K562 (cell line): Measurements from ENCODE around the gene BTRC. TPM values are rescaled to one million over a fixed set of nuclear protein-coding genes. Genes with fewer than 3 reads are reported as not detected.
A peak's percentile ranks its signal among the peaks of the same experiment; 100 is the strongest.

Experiments used
- ATAC-seq: fragments of 200-7000 bp; cut with Tn5 transposase; 3 replicates; pipeline ENCODE4 v1.9.1; 2020; ENCODE audit warnings: moderate library complexity
- BruUV-seq: library from RNA; stranded (reverse); fragments of 400-500 nt; replicated peaks from 2 replicates; lab custom pipeline; 2021; lab: Mats Ljungman, UMichigan
- CTCF ChIA-PET: fragments of 300-600 bp; formaldehyde crosslinking; extraction: SDS; loops from one replicate; lab custom pipeline; 2021; ENCODE audit warnings: low intra/inter-chr PET ratio; lab: Yijun Ruan, JAX
- POLR2A ChIA-PET: fragments of 300-600, 350-650 bp; sonication (Branson Sonifier 250); formaldehyde crosslinking; extraction: SDS; loops from one replicate; lab custom pipeline; 2021; ENCODE audit warnings: antibody characterized with exemption, inconsistent platforms; lab: Yijun Ruan, JAX
- DNase-seq, 4 experiments: peaks; one replicate each; pipeline versions ENCODE4 v3.0.0 to v3.0.0-alpha.2; 2011 to 2018; ENCODE audit warnings: low spot score in 3 of 4, mixed read lengths in 3 of 4; ENCODE audit errors: extremely low read depth in 1 of 4
- FAIRE-seq: peaks from 2 replicates; lab custom pipeline; 2011; peaks lifted over from hg19 to GRCh38; lab: Jason Lieb, UNC
- H2AFZ ChIP-seq: 2 replicates; pipeline ENCODE4 v1.6.0; 2011; ENCODE audit warnings: low read depth, low read length, control low read depth, inconsistent platforms
- H3K27ac ChIP-seq: fragments of 200-600 bp; 3 replicates; pipeline ENCODE4 v1.8.0; 2011; ENCODE audit warnings: low read depth, mild to moderate bottlenecking, control low read depth, inconsistent platforms, low read length, moderate library complexity, mixed read lengths; ENCODE audit errors: extremely low read depth
- H3K27me3 ChIP-seq, 2 experiments: fragments of 300-600 bp in 1 of 2; 2 replicates in 1 of 2; 3 replicates in 1 of 2; pipeline versions ENCODE4 v1.6.0 to v1.8.0; 2011; ENCODE audit warnings: inconsistent platforms in 2 of 2, low read length in 2 of 2, mild to moderate bottlenecking in 1 of 2, mixed read lengths in 1 of 2, moderate library complexity in 1 of 2; ENCODE audit not compliant: control insufficient read depth in 2 of 2, insufficient read depth in 2 of 2
- H3K36me3 ChIP-seq: fragments of 300-600 bp; 3 replicates; pipeline ENCODE4 v1.8.0; 2011; ENCODE audit warnings: mild to moderate bottlenecking, low read length, inconsistent platforms; ENCODE audit not compliant: control insufficient read depth, insufficient read depth
- H3K4me1 ChIP-seq, 2 experiments: fragments of 200-600 bp in 1 of 2; replicated peaks in 1 of 2; 2 replicates in 1 of 2; 3 replicates in 1 of 2; pipeline versions ENCODE4 v1.5.1 to v1.8.0; 2011; ENCODE audit warnings: inconsistent platforms in 2 of 2, low read length in 2 of 2, mild to moderate bottlenecking in 1 of 2, mixed read lengths in 1 of 2, moderate library complexity in 1 of 2; ENCODE audit not compliant: control insufficient read depth in 2 of 2, insufficient read depth in 2 of 2
- H3K4me2 ChIP-seq: 2 replicates; pipeline ENCODE4 v1.6.1; 2011; ENCODE audit warnings: low read length, control low read depth, inconsistent platforms, mixed read lengths; ENCODE audit not compliant: insufficient read depth
- H3K4me3 ChIP-seq: fragments of 200-600 bp; sonication (generic), shearing (Covaris generic); 2 replicates; pipeline ENCODE4 v1.5.1; 2016; ENCODE audit warnings: control low read depth, inconsistent platforms
- H3K79me2 ChIP-seq: fragments of 200-600 bp; 3 replicates; pipeline ENCODE4 v1.8.0; 2011; ENCODE audit warnings: low read length, inconsistent platforms; ENCODE audit not compliant: control insufficient read depth, insufficient read depth
- H3K9ac ChIP-seq, 2 experiments: 2 replicates each; pipeline versions ENCODE4 v1.6.0 to v1.6.1; 2011; ENCODE audit warnings: low read depth in 2 of 2, low read length in 2 of 2, control low read depth in 1 of 2, inconsistent platforms in 1 of 2, mild to moderate bottlenecking in 1 of 2, mixed read lengths in 1 of 2; ENCODE audit not compliant: insufficient read depth in 1 of 2
- H3K9me1 ChIP-seq: one replicate; pipeline ENCODE4 v1.6.0; 2011; ENCODE audit warnings: inconsistent platforms, mild to moderate bottlenecking, low read length, moderate library complexity; ENCODE audit not compliant: control insufficient read depth, insufficient read depth
- H3K9me3 ChIP-seq: replicated peaks from 2 replicates; pipeline ENCODE4 v1.5.1; 2011; ENCODE audit warnings: low read depth, low read length, inconsistent platforms; ENCODE audit not compliant: control insufficient read depth, insufficient read depth
- H4K20me1 ChIP-seq: replicated peaks from 2 replicates; pipeline ENCODE4 v1.6.1; 2011; ENCODE audit warnings: low read length, inconsistent platforms, mixed read lengths; ENCODE audit not compliant: control insufficient read depth, insufficient read depth
- ARID1B ChIP-seq: fragments of 450-650 bp; IDR thresholded peaks from 2 replicates; pipeline ENCODE4 v1.6.1; 2016; ENCODE audit warnings: antibody characterized with exemption, mild to moderate bottlenecking, inconsistent platforms
- C11orf30 ChIP-seq: fragments of 450-650 bp; IDR thresholded peaks from 2 replicates; pipeline ENCODE4 v1.6.1; 2016; ENCODE audit warnings: low read depth, mild to moderate bottlenecking
- CBFA2T2 ChIP-seq: fragments of 450-650 bp; conservative IDR thresholded peaks from 2 replicates; pipeline ENCODE4 v1.6.1; 2017; ENCODE audit warnings: mild to moderate bottlenecking
- CBFA2T3 ChIP-seq: fragments of 450-650 bp; IDR thresholded peaks from 2 replicates; pipeline ENCODE4 v1.6.1; 2017
- CCNT2 ChIP-seq: IDR thresholded peaks from 2 replicates; pipeline ENCODE4 v1.6.1; 2011; ENCODE audit warnings: borderline replicate concordance, low read depth, mild to moderate bottlenecking, moderate library complexity, mixed read lengths, low read length; ENCODE audit not compliant: insufficient read length; ENCODE audit errors: extremely low read depth
- FOXP4 ChIP-seq: sonication (generic); formaldehyde crosslinking; IDR thresholded peaks from 2 replicates; pipeline ENCODE4 v1.8.0; 2022; ENCODE audit warnings: mild to moderate bottlenecking, missing genetic modification reagents, borderline replicate concordance
- GATAD2A ChIP-seq: fragments of 450-650 bp; IDR thresholded peaks from 2 replicates; pipeline ENCODE4 v1.6.1; 2017
- GTF2B ChIP-seq: IDR thresholded peaks from 2 replicates; pipeline ENCODE4 v1.6.1; 2011; ENCODE audit not compliant: insufficient read length; ENCODE audit errors: extremely low read depth
- HES1 ChIP-seq: fragments of 450-650 bp; IDR thresholded peaks from 2 replicates; pipeline ENCODE4 v1.6.1; 2016; ENCODE audit warnings: low read depth, mild to moderate bottlenecking, moderate library complexity
- LEF1 ChIP-seq: fragments of 450-650 bp; IDR thresholded peaks from 2 replicates; pipeline ENCODE4 v1.6.1; 2016; ENCODE audit warnings: mild to moderate bottlenecking
- MAFK ChIP-seq: IDR thresholded peaks from 2 replicates; pipeline ENCODE4 v1.6.1; 2011; ENCODE audit warnings: low read length, improper control_type of control experiment
- MEIS2 ChIP-seq: fragments of 450-650 bp; IDR thresholded peaks from 2 replicates; pipeline ENCODE4 v1.6.1; 2014; ENCODE audit warnings: mild to moderate bottlenecking; ENCODE audit not compliant: partially characterized antibody
- NFYB ChIP-seq: IDR thresholded peaks from 2 replicates; pipeline ENCODE4 v1.6.1; 2011; ENCODE audit warnings: mild to moderate bottlenecking, moderate library complexity; ENCODE audit not compliant: insufficient read length; ENCODE audit errors: extremely low read depth
- PHTF2 ChIP-seq: fragments of 250-450 bp; sonication (Bioruptor Pico); IDR thresholded peaks from 2 replicates; pipeline ENCODE4 v1.5.0; 2021; ENCODE audit warnings: mild to moderate bottlenecking
- RNF2 ChIP-seq: sonication (generic); IDR thresholded peaks from 2 replicates; pipeline ENCODE4 v1.6.1; 2016
- SMARCA4 ChIP-seq: fragments of 450-650 bp; IDR thresholded peaks from 2 replicates; pipeline ENCODE4 v1.6.1; 2016
- TAL1 ChIP-seq: fragments of 450-650 bp; IDR thresholded peaks from 2 replicates; pipeline ENCODE4 v1.6.1; 2016; ENCODE audit warnings: mild to moderate bottlenecking
- TCF3 ChIP-seq: sonication (generic); formaldehyde crosslinking; IDR thresholded peaks from 2 replicates; pipeline ENCODE4 v1.4.0; 2020; ENCODE audit warnings: mild to moderate bottlenecking, missing genetic modification reagents
- U2AF2 ChIP-seq: fragments of 200-400 bp; formaldehyde crosslinking; optimal IDR thresholded peaks from 2 replicates; pipeline ENCODE3; 2017; ENCODE audit warnings: low read depth, mild to moderate bottlenecking, low read length
- VEZF1 ChIP-seq: fragments of 200-800 bp; sonication (Bioruptor generic); IDR thresholded peaks from 2 replicates; pipeline ENCODE4 v1.6.1; 2017; ENCODE audit warnings: missing genetic modification characterization, missing compliant biosample characterization
- WGBS: fragments of 100-300 bp; shearing (Covaris generic); methylation state at CpG from one replicate; pipeline ENCODE4 v1.1.6; 2016; ENCODE audit warnings: low coverage, mixed read lengths; ENCODE audit not compliant: insufficient coverage; ENCODE audit errors: missing lambda C conversion rate; 5-methylcytosine and 5-hydroxymethylcytosine counted together
- in situ Hi-C: fragments of 300-500 bp; cut with MboI; formaldehyde crosslinking; loops from 4 replicates; pipeline ENCODE4 v1.15.0; 2018; ENCODE audit warnings: inconsistent platforms, mixed read lengths
- intact Hi-C: fragments of 100-400 bp; cut with micrococcal nuclease; formaldehyde crosslinking; loops from 2 replicates; pipeline ENCODE4 v1.14.2; 2022
- polyA plus RNA-seq, 8 experiments: library from polyadenylated mRNA; depleted of rRNA in 4 of 8; stranded (reverse) in 5 of 8; unstranded in 3 of 8; fragments of >200 nt; fragmentation: Nextera tagmentation in 2 of 8; fragmentation: Illumina TruSeq in 1 of 8; extraction: Ambion mirVana in 2 of 8; extraction: Trizol in 1 of 8; gene quantifications; 2 replicates each; pipeline versions ENCODE4 v1.2.1 to v1.2.3, GENCODE V29; 2011 to 2014; ENCODE audit warnings: inconsistent platforms in 1 of 8, missing spikeins in 1 of 8
- total RNA-seq, 7 experiments: library from RNA; depleted of rRNA in 6 of 7; stranded (reverse); fragments of >200 nt in 6 of 7; fragmentation: Illumina TruSeq in 2 of 7; extraction: Trizol in 2 of 7; gene quantifications; 2 replicates each; pipeline versions ENCODE4 v1.2.1 to v1.2.3, GENCODE V29; 2011 to 2021; ENCODE audit warnings: low replicate concordance in 1 of 7

Gene BTRC
- total and polyA plus RNA-seq, 9 of the 15 experiments (the other 6 are each of a cell fraction or from before 2014, with no cell fraction given), result 1.6 to 15.4 (median 7.0) TPM

GRCh38 chr10:101535949-101536348 lies 182.0 kb downstream of the BTRC start:
- ATAC-seq (peak; percentile 98), DNase-seq (peak in 3 of 4 experiments; percentile 14 to 85 (median 76)), FAIRE-seq (peak; percentile 87)
- intact Hi-C loops (loop anchor here (2.0 kb wide), 1 partner anchor 41 kb away; no protein-coding TSS in a partner anchor), in situ Hi-C loops (no loop called here)
- H4K20me1 ChIP-seq, result no peaks in the 10 kb centered on the region
- no TSS peak for BruUV-seq
- no peaks in the 10 kb centered on the region for H3K9me1 ChIP-seq
- no peaks in the 10 kb centered on the region for H3K27me3 ChIP-seq
- no peaks in the 10 kb centered on the region for H3K36me3 ChIP-seq
- peak overlapping the region; percentile 77 for H3K27ac ChIP-seq
- H3K4me2 ChIP-seq, result peak overlapping the region; percentile 40; the same call in 1 of the 2 replicates
- H2AFZ ChIP-seq, result peak overlapping the region; percentile 46; the same call in 1 of the 2 replicates
- 0% methylated on average over 4 of the region's 4 CpGs for WGBS
- H3K9ac ChIP-seq, result peak overlapping the region in 1 of 2 experiments; percentile 27; a peak in 1 of 4 replicates
- peaks cover 0 to 16% of the 10 kb centered on the region in 2 experiments; a peak in 3 of 5 replicates for H3K4me1 ChIP-seq
- CTCF ChIA-PET, result interaction anchor here (0.6 kb wide), 2 partner anchors 184 to 322 kb away, joined by 3 to 4 read pairs; no protein-coding TSS in a partner anchor
- no peak overlapping the region; the same call in 1 of the 2 replicates for H3K4me3 ChIP-seq
- POLR2A ChIA-PET, result interaction anchor here (1.0 to 1.9 kb wide), 2 partner anchors 9 to 10 kb away, joined by 3 to 5 read pairs; no protein-coding TSS in a partner anchor
- no peaks in the 10 kb centered on the region for H3K79me2 ChIP-seq
- no peaks in the 10 kb centered on the region for H3K9me3 ChIP-seq
- TF ChIP-seq CCNT2, result peak; percentile 28
- TF ChIP-seq MAFK, result 0 out of 2 replicates have a peak, but pooled peaks have one; percentile 26
- peak; percentile 51; the same call in 1 of the 2 replicates for TF ChIP-seq CBFA2T2
- TF ChIP-seq PHTF2 (CRISPR knock-in tag), result no peak
- TF ChIP-seq GATAD2A, result no peak
- TF ChIP-seq TAL1, result peak; percentile 56
- TF ChIP-seq TCF3 (CRISPR knock-in tag), result peak; percentile 69
- no peak for TF ChIP-seq NFYB
- TF ChIP-seq GTF2B, result no peak
- TF ChIP-seq HES1, result no peak
- no peak for TF ChIP-seq U2AF2
- peak; percentile 89 for TF ChIP-seq LEF1
- peak; percentile 88 for TF ChIP-seq MEIS2
- TF ChIP-seq C11orf30, result peak; percentile 51
- peak; percentile 18; the same call in 1 of the 2 replicates for TF ChIP-seq VEZF1 (CRISPR knock-in tag)
- TF ChIP-seq ARID1B, result peak; percentile 84
- TF ChIP-seq SMARCA4, result peak; percentile 86
- TF ChIP-seq RNF2, result peak; percentile 73
- peak; percentile 77 for TF ChIP-seq CBFA2T3
- TF ChIP-seq FOXP4 (CRISPR knock-in tag), result no peak
